PC-3 (cell line): ENCODE results near the gene ASPHD2.

Source experiments
- EZH2 ChIP-seq: fragments of 300-600 bp; sonication (generic); IDR thresholded peaks from one replicate; pipeline ENCODE4 v1.6.1; 2017; ENCODE audit warnings: antibody characterized with exemption, mild to moderate bottlenecking, low read length; ENCODE audit not compliant: unreplicated experiment
- EZH2phosphoT487 ChIP-seq: fragments of 300-600 bp; sonication (generic); IDR thresholded peaks from 2 replicates; pipeline ENCODE4 v1.6.1; 2018; ENCODE audit warnings: mild to moderate bottlenecking, antibody characterized with exemption, low read length, borderline replicate concordance
- TF ChIP-seq, protein P1 (sequence below): fragments of 300-600 bp; sonication (generic); conservative IDR thresholded peaks from 2 replicates; pipeline ENCODE4 v1.5.1; 2017; ENCODE audit warnings: antibody characterized with exemption, low read depth, mild to moderate bottlenecking, low read length

DNA sequence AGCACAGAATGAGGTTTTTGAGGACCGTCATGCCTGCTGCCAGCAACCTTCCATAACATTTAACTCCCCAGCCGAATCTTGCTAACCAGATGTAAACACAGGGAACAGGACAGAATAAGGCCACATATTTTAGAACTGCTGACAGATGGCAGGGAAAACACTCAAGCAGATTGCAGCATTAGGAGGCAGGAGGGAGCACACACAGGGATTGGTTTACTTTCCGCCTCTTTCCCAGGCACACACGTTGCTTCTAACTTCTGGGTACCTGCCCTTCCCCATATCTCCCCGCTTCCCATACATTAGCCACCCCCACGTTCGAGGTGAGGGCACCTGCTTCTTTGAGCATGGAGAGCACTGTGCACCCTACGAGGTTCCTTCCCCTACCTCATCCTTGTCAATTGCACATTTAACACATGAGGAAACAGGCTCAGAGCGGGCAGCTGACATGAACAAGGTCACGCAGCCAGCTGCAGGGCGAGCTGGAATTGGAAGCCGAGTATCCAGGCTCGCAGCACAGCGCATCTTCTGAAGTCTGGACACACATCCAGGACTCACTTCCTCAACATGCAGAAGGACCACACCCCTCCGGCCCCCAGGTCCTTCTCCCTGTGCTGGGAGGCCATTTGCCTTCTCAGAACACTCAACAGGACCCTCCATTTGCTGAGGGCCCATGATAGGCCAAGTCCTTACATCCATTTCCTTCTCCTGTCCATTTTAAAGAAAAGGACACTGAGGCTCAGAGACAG lies 18.7 kb downstream of the ASPHD2 start:
- TF ChIP-seq, protein P1, sequence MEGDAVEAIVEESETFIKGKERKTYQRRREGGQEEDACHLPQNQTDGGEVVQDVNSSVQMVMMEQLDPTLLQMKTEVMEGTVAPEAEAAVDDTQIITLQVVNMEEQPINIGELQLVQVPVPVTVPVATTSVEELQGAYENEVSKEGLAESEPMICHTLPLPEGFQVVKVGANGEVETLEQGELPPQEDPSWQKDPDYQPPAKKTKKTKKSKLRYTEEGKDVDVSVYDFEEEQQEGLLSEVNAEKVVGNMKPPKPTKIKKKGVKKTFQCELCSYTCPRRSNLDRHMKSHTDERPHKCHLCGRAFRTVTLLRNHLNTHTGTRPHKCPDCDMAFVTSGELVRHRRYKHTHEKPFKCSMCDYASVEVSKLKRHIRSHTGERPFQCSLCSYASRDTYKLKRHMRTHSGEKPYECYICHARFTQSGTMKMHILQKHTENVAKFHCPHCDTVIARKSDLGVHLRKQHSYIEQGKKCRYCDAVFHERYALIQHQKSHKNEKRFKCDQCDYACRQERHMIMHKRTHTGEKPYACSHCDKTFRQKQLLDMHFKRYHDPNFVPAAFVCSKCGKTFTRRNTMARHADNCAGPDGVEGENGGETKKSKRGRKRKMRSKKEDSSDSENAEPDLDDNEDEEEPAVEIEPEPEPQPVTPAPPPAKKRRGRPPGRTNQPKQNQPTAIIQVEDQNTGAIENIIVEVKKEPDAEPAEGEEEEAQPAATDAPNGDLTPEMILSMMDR: no peak
- TF ChIP-seq EZH2phosphoT487: no peak
- TF ChIP-seq EZH2: no peak
